Sigmoid colon (tissue), 4 donors: ENCODE data around the gene SLC48A1.

Experiments
- CTCF ChIP-seq, 4 experiments: fragments of 450-650 bp in 3 of 4; fragments of 200-600 bp in 1 of 4; IDR thresholded peaks; one replicate each; pipeline ENCODE4 v1.5.1; 2016 to 2019; ENCODE audit warnings: antibody characterized with exemption in 4 of 4, mild to moderate bottlenecking in 3 of 4, moderate library complexity in 2 of 4
- EP300 ChIP-seq, 4 donors: sonication (generic); formaldehyde crosslinking; IDR thresholded peaks; one replicate each; pipeline ENCODE4 v1.6.1; 2017; ENCODE audit warnings: antibody characterized with exemption in 4 of 4
- POLR2A ChIP-seq, 2 donors: fragments of 450-650 bp; IDR thresholded peaks; one replicate each; pipeline ENCODE4 v1.6.1; 2016; ENCODE audit warnings: antibody characterized with exemption in 2 of 2, mild to moderate bottlenecking in 2 of 2, moderate library complexity in 2 of 2
- POLR2AphosphoS5 ChIP-seq, 4 donors: sonication (generic); formaldehyde crosslinking; IDR thresholded peaks; one replicate each; pipeline ENCODE4 v1.6.1; 2017; ENCODE audit warnings: antibody characterized with exemption in 4 of 4

GRCh38 chr12:47808050-47808449 is 35.0 kb downstream of the SLC48A1 start:
- peak in 1 of 4 donors; percentile 51 for TF ChIP-seq EP300 (IDR thresholded peaks at IDR 0.05)
- peak in 2 of 4 donors; percentile 44 to 69 for TF ChIP-seq POLR2AphosphoS5 (IDR thresholded peaks at IDR 0.05)
- TF ChIP-seq CTCF (IDR thresholded peaks at IDR 0.05): no peak
- no peak for TF ChIP-seq POLR2A (IDR thresholded peaks at IDR 0.05)
